Measurements from ENCODE around the gene VPS36. TPM values are rescaled to one million over a fixed set of nuclear protein-coding genes. Genes with fewer than 3 reads are reported as not detected.
"Not testable (repeated sequence)": the region's sequence is repeated elsewhere in the genome, so short reads cannot be mapped to it uniquely, and the experiment has no call there.

The VPS36 gene
- polyA plus RNA-seq (85.4 and 92.6 TPM in 2 replicates), polyA minus RNA-seq (78.2 and 100 TPM in 2 replicates)

GRCh38 chr13:52450012-52450792 lies at the start of gene VPS36:
Gene VPS36, minus strand, starts transcription at chr13:52450634. Its CDS starts 40 bp downstream, at chr13:52450594.
- H4K20me1 ChIP-seq (ENCODE audit: insufficient read depth) = no peaks in the 10 kb centered on the region
- H3K36me3 ChIP-seq (ENCODE audit: insufficient read depth, low read length) = no peaks in the 10 kb centered on the region
- no peaks in the 10 kb centered on the region for H3K9me2 ChIP-seq (ENCODE audit: insufficient read depth, low read length)
- H2AFZ ChIP-seq (ENCODE audit: low read depth, low read length) = peak within 1 kb of the TSS; percentile 80
- H3K4me3 ChIP-seq (ENCODE audit: low read length) = peak within 1 kb of the TSS; percentile 97
- H3K27me3 ChIP-seq (ENCODE audit: insufficient read depth, low read depth, low read length) = no peaks in the 10 kb centered on the region
- peak within 1 kb of the TSS; percentile 84 for H3K9ac ChIP-seq (ENCODE audit: low read length)
- peaks cover 33% of the 10 kb centered on the region for H3K79me2 ChIP-seq (replicated peaks; ENCODE audit: insufficient read depth, low read length)
- H3K27ac ChIP-seq (ENCODE audit: low read length) = peak within 1 kb of the TSS; percentile 72
- no peak for TF ChIP-seq EZH2 (IDR thresholded peaks at IDR 0.05; ENCODE audit: borderline replicate concordance, insufficient read depth, low read length, poor library complexity, severe bottlenecking)
- peak; percentile 100 for TF ChIP-seq CTCF (IDR thresholded peaks at IDR 0.05; ENCODE audit: poor library complexity, severe bottlenecking)
- TF ChIP-seq RAD21 (conservative IDR thresholded peaks at IDR 0.05) = peak; percentile 82
- TF ChIP-seq EP300 (conservative IDR thresholded peaks at IDR 0.05; ENCODE audit: poor library complexity, severe bottlenecking) = peak; percentile 59
- TF ChIP-seq TAF1 (IDR thresholded peaks at IDR 0.05; ENCODE audit: low read depth) = peak; percentile 31
- TF ChIP-seq REST (IDR thresholded peaks at IDR 0.05; ENCODE audit: borderline replicate concordance) = peak; percentile 44
- peak; percentile 85 for TF ChIP-seq MXI1 (conservative IDR thresholded peaks at IDR 0.05; ENCODE audit: poor library complexity, severe bottlenecking)
- TF ChIP-seq SMC3 (conservative IDR thresholded peaks at IDR 0.05; ENCODE audit: poor library complexity) = peak; percentile 79
- peak; percentile 91 for TF ChIP-seq POLR2AphosphoS5 (IDR thresholded peaks at IDR 0.05)
- no peaks in the 10 kb centered on the region for H3F3A ChIP-seq (ENCODE audit: insufficient read depth, low read length, poor library complexity, severe bottlenecking)
- H3K4me2 ChIP-seq (ENCODE audit: low read length) = peak within 1 kb of the TSS; percentile 99
- no peaks in the 10 kb centered on the region for H3K9me3 ChIP-seq (ENCODE audit: low read length)

GRCh38 chr13:52497979-52498378 lies 47.5 kb upstream of the VPS36 start:
- H3F3A ChIP-seq (ENCODE audit: insufficient read depth, low read length, poor library complexity, severe bottlenecking); H2AFZ ChIP-seq (ENCODE audit: low read depth, low read length); H3K36me3 ChIP-seq (ENCODE audit: insufficient read depth, low read length); H3K27ac ChIP-seq (ENCODE audit: low read length); H3K27me3 ChIP-seq (ENCODE audit: insufficient read depth, low read depth, low read length); H3K79me2 ChIP-seq (replicated peaks; ENCODE audit: insufficient read depth, low read length); H3K4me2 ChIP-seq (ENCODE audit: low read length); H3K4me3 ChIP-seq (ENCODE audit: low read length); H4K20me1 ChIP-seq (ENCODE audit: insufficient read depth); H3K9me3 ChIP-seq (ENCODE audit: low read length); H3K9ac ChIP-seq (ENCODE audit: low read length); H3K9me2 ChIP-seq (ENCODE audit: insufficient read depth, low read length): not testable (repeated sequence)

GRCh38 chr13:52494241-52494640 lies 43.8 kb upstream of the VPS36 start:
- H3K4me2 ChIP-seq (ENCODE audit: low read length); H3K79me2 ChIP-seq (replicated peaks; ENCODE audit: insufficient read depth, low read length); H3K4me3 ChIP-seq (ENCODE audit: low read length); H2AFZ ChIP-seq (ENCODE audit: low read depth, low read length); H4K20me1 ChIP-seq (ENCODE audit: insufficient read depth); H3F3A ChIP-seq (ENCODE audit: insufficient read depth, low read length, poor library complexity, severe bottlenecking); H3K9me2 ChIP-seq (ENCODE audit: insufficient read depth, low read length); H3K27ac ChIP-seq (ENCODE audit: low read length); H3K36me3 ChIP-seq (ENCODE audit: insufficient read depth, low read length); H3K9me3 ChIP-seq (ENCODE audit: low read length); H3K9ac ChIP-seq (ENCODE audit: low read length); H3K27me3 ChIP-seq (ENCODE audit: insufficient read depth, low read depth, low read length): not testable (repeated sequence)

GRCh38 chr13:52491015-52491414 lies 40.6 kb upstream of the VPS36 start:
- not testable (repeated sequence) for H3F3A ChIP-seq (ENCODE audit: insufficient read depth, low read length, poor library complexity, severe bottlenecking); H3K9me2 ChIP-seq (ENCODE audit: insufficient read depth, low read length); H3K9me3 ChIP-seq (ENCODE audit: low read length); H3K27ac ChIP-seq (ENCODE audit: low read length); H2AFZ ChIP-seq (ENCODE audit: low read depth, low read length); H3K27me3 ChIP-seq (ENCODE audit: insufficient read depth, low read depth, low read length); H3K4me3 ChIP-seq (ENCODE audit: low read length); H3K79me2 ChIP-seq (replicated peaks; ENCODE audit: insufficient read depth, low read length); H3K4me2 ChIP-seq (ENCODE audit: low read length); H4K20me1 ChIP-seq (ENCODE audit: insufficient read depth); H3K36me3 ChIP-seq (ENCODE audit: insufficient read depth, low read length); H3K9ac ChIP-seq (ENCODE audit: low read length)

- not testable (repeated sequence) for H4K20me1 ChIP-seq (ENCODE audit: insufficient read depth)
Observed at GRCh38 chr13:52488763-52489162, 38.3 kb upstream of the VPS36 start.

More at GRCh38 chr13:52488763-52489162, 38.3 kb upstream of the VPS36 start:
- H3K9ac ChIP-seq (ENCODE audit: low read length); H3K9me3 ChIP-seq (ENCODE audit: low read length); H3F3A ChIP-seq (ENCODE audit: insufficient read depth, low read length, poor library complexity, severe bottlenecking); H3K4me2 ChIP-seq (ENCODE audit: low read length); H3K36me3 ChIP-seq (ENCODE audit: insufficient read depth, low read length); H3K27me3 ChIP-seq (ENCODE audit: insufficient read depth, low read depth, low read length); H3K79me2 ChIP-seq (replicated peaks; ENCODE audit: insufficient read depth, low read length); H3K4me3 ChIP-seq (ENCODE audit: low read length); H3K9me2 ChIP-seq (ENCODE audit: insufficient read depth, low read length); H2AFZ ChIP-seq (ENCODE audit: low read depth, low read length); H3K27ac ChIP-seq (ENCODE audit: low read length): not testable (repeated sequence)
